ENCODE results near the gene SLC15A2. TPM values are rescaled to one million over a fixed set of nuclear protein-coding genes. Genes with fewer than 3 reads are reported as not detected.

SLC15A2 gene
- total and polyA plus RNA-seq, 4 experiments from 2014 or later: 0.15 to 4.3 (median 1.3) TPM

DNA sequence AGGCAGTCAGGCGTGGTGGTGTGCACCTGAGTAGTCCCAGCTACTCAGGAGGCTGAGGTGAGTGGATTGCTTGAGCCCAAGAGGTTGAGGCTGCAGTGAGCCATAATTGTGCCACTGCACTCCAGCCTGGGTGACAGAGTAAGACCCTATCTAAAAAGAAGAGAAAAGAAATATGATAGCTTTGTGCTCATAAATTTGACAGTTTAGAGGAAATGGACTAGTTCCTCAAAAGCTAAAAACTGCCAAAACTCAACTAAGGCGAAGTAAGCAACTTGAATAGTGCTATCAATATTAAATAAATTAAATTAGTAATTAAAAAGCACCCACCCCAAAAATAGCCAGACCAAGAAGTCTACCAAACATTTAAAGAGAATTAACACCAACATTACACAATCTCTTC, 24.5 kb upstream of the SLC15A2 start:
- Histone ChIP-seq H3K9me3 (ENCODE audit: control insufficient read depth in 1 of 2, low read length in 2 of 2) (no peaks in the 10 kb centered on the region), H3K36me3 (ENCODE audit: insufficient read depth, low read length) (no peaks in the 10 kb centered on the region), H3K4me1 (ENCODE audit: insufficient read depth, low read length) (no peaks in the 10 kb centered on the region), H3K27me3 (ENCODE audit: insufficient read depth, low read length) (no peaks in the 10 kb centered on the region), H3K27ac (ENCODE audit: low read depth, low read length) (no peak overlapping the region), H3K4me3 (ENCODE audit: low read length in 2 of 2) (no peak overlapping the region)
- H3K36me3 Mint-ChIP-seq: peaks cover 5 to 18% of the 10 kb centered on the region in 2 donors
- no peak for DNase-seq
- POLR2A ChIA-PET (ENCODE audit: partially characterized antibody): no interaction called here
- no peaks in the 10 kb centered on the region for H3K27me3 Mint-ChIP-seq
- H3K27ac Mint-ChIP-seq: no peak overlapping the region
- intact Hi-C loops (cut with micrococcal nuclease): no loop called here
- H3K9me3 Mint-ChIP-seq: peaks cover 0 to 2% (median 0%) of the 10 kb centered on the region in 8 donors
- CTCF ChIA-PET (ENCODE audit: partially characterized antibody): no interaction called here
- no peaks in the 10 kb centered on the region for H3K4me1 Mint-ChIP-seq
- H3K4me3 Mint-ChIP-seq: no peak overlapping the region

DNA sequence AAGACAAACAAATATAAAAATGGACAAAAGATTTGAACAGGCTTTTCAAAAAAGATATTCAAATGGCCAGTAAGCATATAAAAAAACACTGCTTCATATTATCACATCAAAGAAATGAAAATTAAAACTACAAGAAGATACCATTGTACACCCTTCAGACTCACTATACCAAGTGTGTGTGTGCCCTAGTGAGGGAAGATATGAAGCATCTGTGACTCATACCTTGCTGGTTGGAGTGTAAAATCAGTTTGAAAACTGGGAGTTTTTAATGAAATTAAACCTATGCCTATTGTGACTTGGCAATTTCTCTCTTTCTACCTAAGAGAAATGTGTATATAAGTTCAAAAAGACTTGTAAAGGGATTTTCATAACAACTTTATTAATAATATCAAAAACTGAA, 23.5 kb upstream of the SLC15A2 start:
- ChIA-PET POLR2A (ENCODE audit: partially characterized antibody) (no interaction called here), CTCF (ENCODE audit: partially characterized antibody) (no interaction called here)
- Histone ChIP-seq H3K27me3 (ENCODE audit: insufficient read depth, low read length) (no peaks in the 10 kb centered on the region), H3K9me3 (ENCODE audit: control insufficient read depth in 1 of 2, low read length in 2 of 2) (no peaks in the 10 kb centered on the region), H3K4me1 (ENCODE audit: insufficient read depth, low read length) (no peaks in the 10 kb centered on the region), H3K36me3 (ENCODE audit: insufficient read depth, low read length) (no peaks in the 10 kb centered on the region), H3K4me3 (ENCODE audit: low read length in 2 of 2) (no peak overlapping the region), H3K27ac (ENCODE audit: low read depth, low read length) (no peak overlapping the region)
- no peak overlapping the region for H3K4me3 Mint-ChIP-seq
- H3K4me1 Mint-ChIP-seq: no peaks in the 10 kb centered on the region
- H3K27ac Mint-ChIP-seq: no peak overlapping the region
- intact Hi-C loops (cut with micrococcal nuclease): no loop called here
- H3K9me3 Mint-ChIP-seq: peaks cover 0 to 2% (median 0%) of the 10 kb centered on the region in 8 donors
- H3K36me3 Mint-ChIP-seq: peaks cover 5 to 18% of the 10 kb centered on the region in 2 donors
- no peaks in the 10 kb centered on the region for H3K27me3 Mint-ChIP-seq
- no peak for DNase-seq

DNA sequence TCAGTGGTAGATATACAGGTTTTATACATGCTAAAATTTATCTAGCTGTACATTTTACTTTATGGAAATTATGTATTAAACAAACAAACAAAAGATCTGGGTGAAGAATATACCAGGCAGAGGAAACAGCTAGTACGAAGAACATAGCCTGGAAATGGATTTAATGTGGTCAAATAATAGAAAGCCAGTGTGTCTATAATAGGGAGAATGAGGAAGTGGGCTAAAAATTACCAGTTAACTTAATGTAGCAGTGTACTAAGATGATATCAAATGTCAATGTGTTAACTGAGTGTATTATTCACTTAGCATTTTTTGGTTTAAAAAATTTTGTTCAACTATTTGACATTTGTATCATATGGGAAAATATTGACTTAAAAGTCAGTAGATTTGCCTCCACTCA, 22.8 kb upstream of the SLC15A2 start:
- Mint-ChIP-seq H3K27me3 (no peaks in the 10 kb centered on the region), H3K9me3 (peaks cover 0 to 2% (median 0%) of the 10 kb centered on the region in 8 donors), H3K4me1 (peaks cover 0 to 2% (median 0%) of the 10 kb centered on the region in 4 donors), H3K36me3 (peaks cover 5 to 13% of the 10 kb centered on the region in 2 donors), H3K4me3 (no peak overlapping the region), H3K27ac (peak overlapping the region in 1 of 7 donors; percentile 43)
- Histone ChIP-seq H3K9me3 (ENCODE audit: control insufficient read depth in 1 of 2, low read length in 2 of 2) (no peaks in the 10 kb centered on the region), H3K36me3 (ENCODE audit: insufficient read depth, low read length) (no peaks in the 10 kb centered on the region), H3K27me3 (ENCODE audit: insufficient read depth, low read length) (no peaks in the 10 kb centered on the region), H3K27ac (ENCODE audit: low read depth, low read length) (no peak overlapping the region), H3K4me1 (ENCODE audit: insufficient read depth, low read length) (no peaks in the 10 kb centered on the region), H3K4me3 (ENCODE audit: low read length in 2 of 2) (no peak overlapping the region)
- CTCF ChIA-PET (ENCODE audit: partially characterized antibody): no interaction called here
- intact Hi-C loops (cut with micrococcal nuclease): no loop called here
- POLR2A ChIA-PET (ENCODE audit: partially characterized antibody): no interaction called here
- DNase-seq: no peak

DNA sequence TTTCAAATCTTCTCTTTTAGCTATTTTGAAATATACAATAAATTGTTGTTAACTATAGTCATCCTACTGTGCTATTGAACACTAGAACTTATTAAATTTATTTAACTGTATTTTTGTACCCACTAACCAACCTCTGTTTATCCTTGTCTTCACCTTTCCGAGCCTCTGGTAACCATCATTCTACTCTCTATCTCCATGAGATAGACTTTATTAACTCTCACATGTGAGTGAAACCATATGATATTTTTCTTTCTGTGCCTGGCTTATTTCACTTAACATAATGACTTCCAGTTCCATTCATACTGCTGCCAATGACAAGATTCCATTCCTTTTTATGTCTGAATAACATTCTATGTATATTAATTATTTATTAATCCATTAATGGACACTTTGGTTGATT, 15.8 kb upstream of the SLC15A2 start:
- intact Hi-C loops (cut with micrococcal nuclease): no loop called here
- no peaks in the 10 kb centered on the region for H3K27me3 Mint-ChIP-seq
- no peak overlapping the region for H3K27ac Mint-ChIP-seq

DNA sequence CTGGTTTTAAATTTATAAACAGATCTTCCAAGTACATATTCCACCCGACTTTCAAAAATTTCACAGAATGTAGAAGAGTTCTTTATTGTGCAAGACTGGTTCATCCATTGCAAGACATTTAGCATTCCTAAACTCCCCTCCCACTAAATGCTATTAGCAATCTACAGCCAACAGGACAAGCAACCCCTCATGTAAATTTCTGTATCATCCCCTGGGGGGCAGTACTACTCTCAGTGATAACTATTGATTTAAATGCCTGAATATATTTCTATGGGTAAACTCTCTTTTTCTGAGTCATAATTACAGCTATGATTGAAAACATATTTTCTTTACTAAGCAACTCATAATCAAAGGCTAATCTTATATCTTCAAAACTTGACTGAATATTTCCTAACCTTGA, 10.7 kb upstream of the SLC15A2 start:
- intact Hi-C loops (cut with micrococcal nuclease): no loop called here

More for the DNA sequence above, 15.8 kb upstream of the SLC15A2 start:
- Histone ChIP-seq H3K4me1 (ENCODE audit: insufficient read depth, low read length) (no peaks in the 10 kb centered on the region), H3K27me3 (ENCODE audit: insufficient read depth, low read length) (no peaks in the 10 kb centered on the region), H3K9me3 (ENCODE audit: control insufficient read depth in 1 of 2, low read length in 2 of 2) (no peaks in the 10 kb centered on the region), H3K4me3 (ENCODE audit: low read length in 2 of 2) (no peak overlapping the region), H3K27ac (ENCODE audit: low read depth, low read length) (no peak overlapping the region), H3K36me3 (ENCODE audit: insufficient read depth, low read length) (no peaks in the 10 kb centered on the region)
- no peak for DNase-seq
- H3K9me3 Mint-ChIP-seq: no peaks in the 10 kb centered on the region
- H3K4me1 Mint-ChIP-seq: peaks cover 0 to 2% (median 0%) of the 10 kb centered on the region in 4 donors
- ChIA-PET POLR2A (ENCODE audit: partially characterized antibody) (no interaction called here), CTCF (ENCODE audit: partially characterized antibody) (no interaction called here)
- no peak overlapping the region for H3K4me3 Mint-ChIP-seq
- peaks cover 0 to 10% of the 10 kb centered on the region in 2 donors for H3K36me3 Mint-ChIP-seq

DNA sequence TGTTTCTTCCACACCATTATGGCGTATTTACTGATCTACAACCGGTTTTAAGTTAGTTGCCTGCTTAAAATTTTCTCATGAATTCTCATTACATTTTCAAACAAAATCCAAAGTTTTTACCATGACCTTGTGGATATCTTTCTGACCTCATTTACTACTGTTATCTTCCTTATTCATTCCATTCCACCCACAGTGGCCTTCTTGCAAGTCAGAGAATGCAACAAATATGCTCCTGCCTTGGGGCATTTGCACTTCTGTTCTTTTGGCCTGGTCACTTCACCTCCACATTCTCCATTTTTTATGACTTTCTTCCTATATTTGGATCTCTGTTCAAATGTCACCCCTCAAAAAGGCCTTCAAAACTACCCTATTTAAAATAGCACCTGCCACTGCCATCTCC, 8.8 kb upstream of the SLC15A2 start:
- Histone ChIP-seq H3K4me1 (ENCODE audit: insufficient read depth, low read length) (no peaks in the 10 kb centered on the region), H3K27me3 (ENCODE audit: insufficient read depth, low read length) (no peaks in the 10 kb centered on the region), H3K36me3 (ENCODE audit: insufficient read depth, low read length) (no peaks in the 10 kb centered on the region), H3K27ac (ENCODE audit: low read depth, low read length) (no peak overlapping the region), H3K4me3 (ENCODE audit: low read length in 2 of 2) (no peak overlapping the region), H3K9me3 (ENCODE audit: control insufficient read depth in 1 of 2, low read length in 2 of 2) (no peaks in the 10 kb centered on the region)
- no peak overlapping the region for H3K27ac Mint-ChIP-seq
- CTCF ChIA-PET (ENCODE audit: partially characterized antibody): no interaction called here
- H3K4me1 Mint-ChIP-seq: no peaks in the 10 kb centered on the region
- H3K27me3 Mint-ChIP-seq: no peaks in the 10 kb centered on the region
- no peak for DNase-seq
- H3K9me3 Mint-ChIP-seq: no peaks in the 10 kb centered on the region
- POLR2A ChIA-PET (ENCODE audit: partially characterized antibody): no interaction called here
- no peak overlapping the region for H3K4me3 Mint-ChIP-seq
- H3K36me3 Mint-ChIP-seq: peaks cover 0 to 13% of the 10 kb centered on the region in 2 donors
- intact Hi-C loops (cut with micrococcal nuclease): no loop called here

More for the DNA sequence above, 10.7 kb upstream of the SLC15A2 start:
- CTCF ChIA-PET (ENCODE audit: partially characterized antibody): interaction anchor here (1.1 kb wide), 1 partner anchor 15 kb away, joined by 3 read pairs; no protein-coding TSS in a partner anchor
- no peak overlapping the region for H3K4me3 ChIP-seq (ENCODE audit: low read length in 2 of 2)
- H3K27ac ChIP-seq (ENCODE audit: low read depth, low read length): no peak overlapping the region
- no peaks in the 10 kb centered on the region for H3K36me3 ChIP-seq (ENCODE audit: insufficient read depth, low read length)
- H3K9me3 ChIP-seq (ENCODE audit: control insufficient read depth in 1 of 2, low read length in 2 of 2): no peaks in the 10 kb centered on the region
- Mint-ChIP-seq H3K36me3 (peaks cover 0 to 13% of the 10 kb centered on the region in 2 donors), H3K4me3 (no peak overlapping the region), H3K4me1 (no peaks in the 10 kb centered on the region), H3K27me3 (no peaks in the 10 kb centered on the region), H3K9me3 (no peaks in the 10 kb centered on the region), H3K27ac (no peak overlapping the region)
- H3K4me1 ChIP-seq (ENCODE audit: insufficient read depth, low read length): no peaks in the 10 kb centered on the region
- peak in 2 of 5 donors; percentile 0 to 5 for DNase-seq
- H3K27me3 ChIP-seq (ENCODE audit: insufficient read depth, low read length): no peaks in the 10 kb centered on the region
- POLR2A ChIA-PET (ENCODE audit: partially characterized antibody): no interaction called here

DNA sequence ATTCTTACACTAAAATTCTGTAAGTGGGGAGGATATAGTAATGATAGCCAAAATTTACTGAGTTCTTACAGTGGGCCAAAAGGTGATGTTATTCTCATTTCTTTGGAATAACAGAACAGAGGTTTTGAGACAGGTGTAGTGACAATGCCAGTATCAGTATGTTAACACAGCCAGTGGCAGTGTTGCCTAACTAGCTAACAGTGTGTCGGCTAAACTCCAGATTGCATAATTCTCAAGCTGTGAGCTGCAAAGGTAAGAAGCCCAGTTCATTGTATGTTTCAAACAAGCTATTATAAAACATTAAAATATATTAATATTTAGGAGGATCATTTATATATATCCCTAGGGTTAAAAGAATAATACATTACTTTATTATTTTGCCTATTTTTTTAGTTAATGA, 920 bp downstream of the SLC15A2 start:
- intact Hi-C loops (cut with micrococcal nuclease): no loop called here
- Mint-ChIP-seq H3K4me3 (no peak overlapping the region), H3K9me3 (peaks cover 0 to 2% (median 0%) of the 10 kb centered on the region in 8 donors), H3K27me3 (no peaks in the 10 kb centered on the region), H3K36me3 (peaks cover 2 to 4% of the 10 kb centered on the region in 2 donors), H3K4me1 (no peaks in the 10 kb centered on the region), H3K27ac (no peak overlapping the region)
- Histone ChIP-seq H3K27ac (ENCODE audit: low read depth, low read length) (no peak overlapping the region), H3K36me3 (ENCODE audit: insufficient read depth, low read length) (no peaks in the 10 kb centered on the region), H3K27me3 (ENCODE audit: insufficient read depth, low read length) (no peaks in the 10 kb centered on the region), H3K4me1 (ENCODE audit: insufficient read depth, low read length) (no peaks in the 10 kb centered on the region), H3K9me3 (ENCODE audit: control insufficient read depth in 1 of 2, low read length in 2 of 2) (no peaks in the 10 kb centered on the region), H3K4me3 (ENCODE audit: low read length in 2 of 2) (no peak overlapping the region)
- no peak for DNase-seq
- ChIA-PET CTCF (ENCODE audit: partially characterized antibody) (interaction anchor here (1.1 kb wide), 1 partner anchor 13 kb away, joined by 3 read pairs; no protein-coding TSS in a partner anchor), POLR2A (ENCODE audit: partially characterized antibody) (no interaction called here)

DNA sequence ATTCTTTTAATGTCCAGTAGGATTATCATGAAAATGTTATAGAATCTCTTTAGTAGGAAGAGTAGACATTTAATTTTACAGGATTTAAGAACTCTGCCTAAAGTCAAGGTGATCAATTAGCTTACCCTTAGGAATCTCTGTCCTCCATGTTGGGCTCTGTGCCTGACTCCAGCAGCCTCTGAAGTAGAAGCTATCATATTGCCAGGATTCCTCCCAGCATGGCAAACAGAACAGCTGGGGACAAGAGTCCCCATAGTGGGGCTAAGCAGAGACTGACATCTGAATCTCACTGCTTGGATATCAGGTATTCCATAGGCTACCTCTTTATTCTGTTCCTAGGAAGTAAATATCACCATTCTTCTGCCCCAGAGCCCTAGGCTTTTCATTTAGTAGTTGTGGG, 1.5 kb downstream of the SLC15A2 start:
- H3K9me3 Mint-ChIP-seq: peaks cover 0 to 2% (median 0%) of the 10 kb centered on the region in 8 donors
- Histone ChIP-seq H3K27ac (ENCODE audit: low read depth, low read length) (no peak overlapping the region), H3K36me3 (ENCODE audit: insufficient read depth, low read length) (no peaks in the 10 kb centered on the region), H3K27me3 (ENCODE audit: insufficient read depth, low read length) (no peaks in the 10 kb centered on the region), H3K4me1 (ENCODE audit: insufficient read depth, low read length) (no peaks in the 10 kb centered on the region), H3K4me3 (ENCODE audit: low read length in 2 of 2) (no peak overlapping the region), H3K9me3 (ENCODE audit: control insufficient read depth in 1 of 2, low read length in 2 of 2) (no peaks in the 10 kb centered on the region)
- no peaks in the 10 kb centered on the region for H3K27me3 Mint-ChIP-seq
- H3K36me3 Mint-ChIP-seq: peaks cover 2 to 4% of the 10 kb centered on the region in 2 donors
- ChIA-PET CTCF (ENCODE audit: partially characterized antibody) (interaction anchor here (1.1 kb wide), 1 partner anchor 13 kb away, joined by 3 read pairs; no protein-coding TSS in a partner anchor), POLR2A (ENCODE audit: partially characterized antibody) (no interaction called here)
- H3K4me1 Mint-ChIP-seq: no peaks in the 10 kb centered on the region
- no peak for DNase-seq
- no peak overlapping the region for H3K4me3 Mint-ChIP-seq
- no peak overlapping the region for H3K27ac Mint-ChIP-seq
- intact Hi-C loops (cut with micrococcal nuclease): no loop called here
